G401 (cell line): ENCODE data around the gene GRHL1. TPM values are rescaled to one million over a fixed set of nuclear protein-coding genes. Genes with fewer than 3 reads are reported as not detected.
"Not testable (repeated sequence)": the region's sequence is repeated elsewhere in the genome, so short reads cannot be mapped to it uniquely, and the experiment has no call there.

ENCODE experiments used
- DNase-seq: peaks from one replicate; pipeline ENCODE4 v3.0.0-alpha.2; 2015; ENCODE audit warnings: low spot score
- in situ Hi-C: cut with HindIII; loops from 2 replicates; pipeline ENCODE4 v1.10.0; 2016; ENCODE audit warnings: low sequenced_read_pairs, mixed read lengths
- total RNA-seq: library from RNA; depleted of rRNA; stranded (reverse); fragments of >200 nt; shearing (Covaris generic); gene quantifications from 2 replicates; pipeline ENCODE4 v1.2.3, GENCODE V29; 2014

The GRHL1 gene
- total RNA-seq, 1 experiment from 2014 or later = 0.14 TPM

DNA sequence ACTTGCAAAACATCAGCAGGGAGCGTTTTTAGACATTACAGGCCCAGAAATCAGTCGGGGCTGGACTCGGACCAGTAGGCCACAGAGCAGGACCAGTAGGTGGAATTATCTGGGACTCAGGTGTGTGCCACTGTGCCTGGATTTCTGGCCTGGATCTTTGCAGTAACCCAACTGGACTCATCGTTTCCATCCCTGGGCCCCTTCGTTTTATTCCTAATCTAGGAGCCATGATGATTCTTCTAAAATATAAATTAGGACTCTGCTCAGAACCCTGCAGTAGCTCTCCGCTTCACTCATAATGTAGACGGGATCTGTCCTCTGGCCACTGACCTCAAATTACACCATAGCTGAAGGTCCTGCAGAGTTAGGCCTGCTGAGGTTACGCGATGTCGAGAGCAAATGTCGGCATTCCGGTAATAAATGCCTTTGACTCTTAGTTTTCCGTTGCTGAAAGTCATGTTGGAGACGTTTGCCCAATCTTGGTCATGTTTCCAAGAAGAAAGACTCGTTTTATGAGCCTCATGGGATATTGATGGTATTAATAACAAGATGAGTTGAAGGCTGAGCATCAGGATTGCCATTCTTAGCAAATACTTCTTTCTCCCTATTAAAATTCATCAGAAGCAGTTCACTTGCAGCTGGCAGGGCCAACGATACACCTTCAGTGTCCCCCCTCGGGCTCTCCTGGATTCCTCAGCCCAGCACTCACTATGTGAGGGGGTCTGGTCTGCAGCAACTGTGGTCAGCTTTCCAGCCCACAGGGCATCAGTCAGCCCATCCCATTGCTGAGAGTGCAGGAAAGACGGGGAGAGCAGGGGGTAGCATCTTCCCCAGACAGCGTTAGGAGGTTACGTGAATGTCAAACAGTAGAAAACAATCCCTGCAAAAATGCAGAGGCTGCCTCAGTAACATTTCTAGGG lies 52.0 kb downstream of the GRHL1 start:
- in situ Hi-C loops = no loop called here
- no peak for DNase-seq

DNA sequence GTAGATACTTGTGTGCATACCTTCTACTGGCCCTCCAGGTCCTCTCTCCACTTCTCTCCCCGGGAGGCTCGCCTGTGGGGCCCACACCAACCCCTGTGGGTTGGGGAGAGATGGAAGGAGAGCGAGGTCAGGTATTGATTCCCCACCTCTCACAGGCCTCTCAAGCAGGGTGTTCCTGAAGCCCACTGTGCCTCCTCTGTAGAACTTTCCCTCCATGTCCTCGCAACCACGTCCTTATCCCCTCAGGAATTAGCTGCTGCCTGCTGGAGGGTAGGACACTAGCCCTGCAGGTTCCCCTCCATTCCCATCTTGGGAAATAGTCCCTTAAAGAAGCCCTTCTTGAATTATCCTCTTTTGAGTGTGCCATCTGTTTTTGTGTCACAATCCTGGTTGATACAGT lies 52.9 kb downstream of the GRHL1 start:
- in situ Hi-C loops = no loop called here

DNA sequence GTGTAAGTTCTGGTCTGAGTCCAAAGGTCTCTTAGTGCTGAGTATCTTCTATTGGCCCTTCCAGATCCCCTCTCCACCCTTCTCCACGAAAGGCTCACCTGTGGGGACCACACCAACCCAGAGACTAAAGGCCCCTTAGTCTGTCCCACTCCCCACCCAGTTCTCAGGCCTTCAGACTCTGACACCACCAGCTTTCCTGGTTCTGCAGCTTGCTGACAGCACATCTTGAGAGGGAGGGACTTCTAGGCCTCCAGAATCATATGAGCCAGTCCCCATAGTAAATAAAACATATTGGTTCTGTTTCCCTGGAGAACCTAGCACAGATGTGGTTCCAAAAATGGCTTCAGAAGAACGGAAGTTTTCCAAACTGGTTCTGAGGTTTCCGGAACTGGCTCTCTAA lies 53.3 kb downstream of the GRHL1 start:
- in situ Hi-C loops = no loop called here
- no peak for DNase-seq

More for the DNA sequence above, 52.9 kb downstream of the GRHL1 start:
- DNase-seq = no peak

DNA sequence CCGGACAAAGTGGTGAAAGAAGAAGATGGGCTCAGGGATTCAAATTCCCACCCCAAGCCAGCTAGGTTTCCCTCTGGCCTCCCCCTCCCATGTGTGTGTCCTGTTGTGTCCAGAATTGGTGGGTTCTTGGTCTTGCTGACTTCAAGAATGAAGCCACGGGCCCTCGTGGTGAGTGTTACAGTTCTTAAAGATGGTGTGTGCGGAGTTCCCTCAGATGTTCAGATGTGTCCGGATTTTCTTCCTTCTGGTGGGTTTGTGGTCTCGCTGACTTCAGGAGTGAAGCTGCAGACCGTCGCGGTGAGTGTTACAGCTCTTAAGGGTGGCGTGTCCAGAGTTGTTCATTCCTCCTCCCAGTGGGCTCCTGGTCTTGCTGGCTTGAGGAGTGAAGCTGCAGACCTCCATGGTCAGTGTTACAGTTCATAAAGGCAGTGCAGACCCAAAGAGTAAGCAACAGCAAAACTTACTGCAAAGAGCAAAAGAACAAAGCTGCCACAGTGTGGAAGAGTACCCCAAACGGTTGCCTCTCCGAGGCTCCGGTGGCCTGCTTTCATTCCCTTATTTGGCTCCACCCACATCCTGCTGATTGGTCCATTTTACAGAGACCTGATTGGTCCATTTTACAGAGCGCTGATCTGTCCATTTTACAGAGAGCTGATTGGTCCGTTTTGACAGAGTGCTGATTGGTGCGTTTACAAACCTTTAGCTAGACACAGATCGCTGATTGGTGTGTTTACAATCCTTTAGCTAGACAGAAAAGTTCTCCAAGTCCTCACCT lies 54.2 kb downstream of the GRHL1 start:
- no peak for DNase-seq
- in situ Hi-C loops = no loop called here

DNA sequence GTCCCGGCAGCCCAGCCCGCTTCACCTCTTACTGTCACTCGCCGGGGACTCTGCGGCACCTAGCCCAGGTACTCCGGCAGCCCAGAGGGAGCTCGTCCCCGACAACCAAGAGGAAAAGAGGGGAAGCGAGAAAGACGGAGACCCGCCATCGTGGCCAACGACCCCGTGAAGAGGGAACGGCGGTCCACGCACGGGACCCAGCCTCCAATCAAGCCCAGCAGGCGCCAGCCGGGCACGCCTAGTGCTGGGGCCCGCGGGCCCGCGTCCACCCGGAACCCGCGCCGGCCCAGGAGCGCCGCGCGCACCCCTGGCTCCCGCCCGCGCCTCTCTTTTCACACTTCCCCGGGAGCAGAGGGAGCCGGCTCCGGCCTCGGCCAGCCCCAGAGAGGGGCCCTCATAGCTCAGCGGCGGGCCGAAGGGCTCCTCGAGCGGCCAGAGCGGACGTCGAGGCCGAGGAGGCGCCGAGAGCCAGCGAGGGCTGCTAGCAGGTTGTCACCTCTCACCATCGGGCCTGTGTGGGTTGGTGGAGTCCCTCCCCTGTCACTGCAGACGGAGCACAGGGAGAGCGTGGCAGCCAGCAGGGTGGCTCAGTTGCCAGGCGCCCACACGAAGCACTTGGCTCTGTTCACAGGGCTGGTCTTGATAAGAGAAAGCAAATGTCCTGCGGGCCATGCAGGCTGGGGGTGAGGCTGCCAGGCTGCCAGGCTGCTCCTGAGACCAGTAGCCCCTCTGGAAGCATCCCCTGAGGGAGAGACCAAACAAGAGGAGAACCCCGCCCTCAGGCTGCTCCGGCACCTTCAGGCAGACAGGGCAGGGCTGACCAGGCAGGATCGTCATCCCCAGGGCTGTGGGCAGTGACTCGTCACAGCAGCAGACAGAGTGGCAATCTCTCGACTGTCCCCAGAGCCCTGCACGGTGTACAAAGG lies 55.0 kb downstream of the GRHL1 start:
- in situ Hi-C loops = no loop called here
- DNase-seq = peak; percentile 65

DNA sequence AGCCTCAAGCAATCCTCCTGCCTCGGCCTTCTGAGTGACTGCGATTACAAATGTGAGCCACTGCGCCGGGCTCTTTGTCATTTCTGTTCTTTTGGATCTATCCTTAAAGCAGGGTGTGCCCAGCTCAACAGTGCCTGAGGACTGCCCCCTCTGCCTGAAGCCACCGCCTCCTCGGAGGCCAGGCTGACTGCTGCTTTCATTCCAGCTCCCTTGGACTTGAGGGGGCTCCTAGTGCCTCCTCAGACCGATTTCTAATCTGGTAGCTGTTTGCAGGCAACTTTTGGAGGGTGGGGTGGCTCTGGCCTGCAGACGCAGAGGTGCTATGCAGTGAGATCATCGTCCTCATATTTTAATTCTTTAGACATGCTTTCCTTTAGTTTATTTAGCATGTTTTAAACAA lies 55.9 kb downstream of the GRHL1 start:
- DNase-seq = no peak
- in situ Hi-C loops = no loop called here

DNA sequence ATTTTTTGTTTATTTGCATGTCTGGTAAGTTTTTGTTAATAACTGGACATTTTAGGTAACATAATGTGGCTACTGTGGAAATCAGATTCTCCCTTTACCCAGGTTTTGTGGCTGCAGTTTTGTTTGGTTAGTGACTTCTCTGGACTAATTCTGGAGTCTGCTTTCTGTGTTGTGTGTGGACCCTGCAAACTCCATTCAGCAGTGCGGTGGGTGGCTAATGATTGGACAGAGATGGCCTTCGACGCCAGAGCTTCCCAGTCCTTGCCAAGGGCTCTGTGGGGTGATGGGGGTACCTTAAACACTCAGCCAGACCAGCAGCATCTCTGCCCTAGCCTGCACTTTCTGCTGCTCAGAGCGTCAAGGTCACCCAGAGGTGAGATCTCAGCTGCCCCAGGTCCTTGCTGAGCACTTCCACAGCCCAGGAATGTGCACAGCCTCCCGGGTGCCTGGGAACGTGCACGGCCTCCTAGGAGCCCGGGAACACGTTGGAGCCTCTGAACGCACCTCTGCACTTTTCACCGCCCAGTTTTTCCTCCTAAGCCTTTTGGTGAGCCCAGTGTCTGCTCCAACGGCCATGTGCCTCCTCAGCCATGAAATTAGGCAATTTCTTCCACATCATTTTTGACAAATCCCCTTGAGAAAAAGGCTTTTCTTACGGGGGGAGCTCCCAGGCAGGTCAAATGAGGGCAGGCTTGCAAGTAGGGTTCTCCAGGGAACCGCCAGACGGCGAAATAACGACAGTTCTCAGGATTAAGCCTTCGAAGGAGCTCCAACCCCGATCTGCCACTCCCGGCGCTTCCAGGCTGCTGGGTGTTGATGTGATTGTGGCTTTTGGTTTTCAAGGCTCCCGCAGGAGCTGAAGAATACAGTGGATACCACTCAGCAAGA lies 56.7 kb downstream of the GRHL1 start:
- no peak for DNase-seq
- in situ Hi-C loops = no loop called here

DNA sequence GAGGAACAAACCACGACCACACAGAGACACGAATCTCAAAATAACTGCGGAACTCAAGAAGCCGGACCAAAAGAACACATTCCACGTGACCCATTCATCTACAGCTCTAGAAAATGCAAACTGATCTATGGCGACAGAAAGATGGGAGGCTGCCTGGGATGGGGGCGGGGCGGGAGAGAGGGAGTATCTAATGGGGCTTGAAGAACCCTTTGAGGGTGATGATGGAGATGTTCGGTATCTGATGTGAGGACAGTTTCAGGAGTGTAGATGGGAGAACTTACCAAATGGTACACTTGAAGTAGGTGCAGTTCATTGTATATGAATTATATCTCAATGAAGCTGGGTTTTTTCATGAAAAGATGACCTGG lies 57.3 kb downstream of the GRHL1 start:
- in situ Hi-C loops = no loop called here
- no peak for DNase-seq

DNA sequence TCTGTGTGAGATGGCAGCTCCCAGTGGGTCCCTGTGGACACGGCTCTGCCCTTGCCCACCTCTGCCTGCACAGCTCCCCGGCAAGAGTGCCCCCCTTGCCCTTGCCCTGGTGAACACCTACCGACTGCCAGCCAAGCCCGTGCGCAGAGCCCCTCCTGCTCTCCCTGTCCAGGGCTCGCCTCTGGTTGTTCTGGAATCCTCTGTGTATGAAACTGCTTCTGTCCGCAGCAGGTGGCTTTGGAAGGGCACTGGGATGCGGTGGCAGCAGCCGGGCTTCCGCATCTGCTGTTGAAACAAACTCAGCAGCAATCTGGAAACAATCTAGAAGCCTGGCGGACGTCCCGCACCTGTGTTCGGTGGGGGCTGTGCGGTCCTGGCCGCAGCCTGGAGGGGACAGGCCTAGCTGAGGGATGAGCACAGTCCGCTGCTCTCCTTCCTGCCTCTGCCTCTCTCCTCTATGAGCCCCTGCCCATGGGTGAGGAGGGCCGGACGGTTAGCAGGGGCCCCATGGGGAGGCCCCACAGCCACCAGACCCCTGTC lies 57.8 kb downstream of the GRHL1 start:
- no peak for DNase-seq
- in situ Hi-C loops = no loop called here

DNA sequence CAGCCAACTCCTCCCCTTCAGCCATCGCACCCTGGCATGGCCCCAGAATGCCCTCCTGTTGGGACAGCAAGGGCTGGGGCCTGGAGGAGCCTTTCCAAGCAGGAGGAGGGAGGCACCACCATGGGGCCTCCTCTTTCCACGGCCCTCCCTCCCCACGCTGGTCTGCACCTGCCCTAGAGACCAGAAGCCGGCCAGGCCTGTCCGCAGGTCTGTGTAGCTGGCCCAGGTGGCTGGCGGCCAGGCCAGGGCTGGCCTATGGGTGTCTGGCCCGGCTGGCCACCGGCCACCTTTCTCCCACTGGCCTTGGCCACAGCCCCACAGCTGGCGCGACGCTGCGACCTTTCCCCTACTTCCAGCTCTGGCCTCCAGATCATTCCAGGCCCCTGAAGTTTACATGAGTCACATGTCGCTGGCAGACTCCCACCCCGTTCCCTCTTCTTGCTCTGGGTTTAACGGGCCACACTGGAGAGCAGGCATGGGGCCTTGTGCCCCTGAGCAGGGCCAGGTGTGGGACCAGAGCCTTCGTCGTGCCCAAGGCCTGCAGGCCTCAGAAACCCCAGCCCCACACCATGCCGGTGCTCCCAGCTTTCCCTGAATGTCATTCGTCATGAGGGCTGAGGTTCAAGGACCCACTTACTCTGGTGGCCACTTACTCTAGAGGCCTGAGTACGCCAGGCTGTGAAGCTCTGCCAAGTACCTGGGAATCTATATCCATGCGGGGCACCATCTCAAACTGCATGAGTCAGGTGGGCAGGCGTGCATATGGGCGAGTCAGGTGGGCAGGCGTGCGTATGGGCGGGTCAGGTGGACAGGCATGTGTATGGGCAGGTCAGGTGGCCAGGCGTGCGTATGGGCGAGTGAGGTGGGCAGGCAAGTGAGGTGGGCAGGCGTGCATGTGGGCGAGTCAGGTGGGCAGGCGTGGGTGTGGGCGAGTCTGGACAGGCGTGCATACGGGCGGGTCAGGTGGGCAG lies 58.6 kb downstream of the GRHL1 start:
- DNase-seq = no peak
- in situ Hi-C loops = no loop called here

DNA sequence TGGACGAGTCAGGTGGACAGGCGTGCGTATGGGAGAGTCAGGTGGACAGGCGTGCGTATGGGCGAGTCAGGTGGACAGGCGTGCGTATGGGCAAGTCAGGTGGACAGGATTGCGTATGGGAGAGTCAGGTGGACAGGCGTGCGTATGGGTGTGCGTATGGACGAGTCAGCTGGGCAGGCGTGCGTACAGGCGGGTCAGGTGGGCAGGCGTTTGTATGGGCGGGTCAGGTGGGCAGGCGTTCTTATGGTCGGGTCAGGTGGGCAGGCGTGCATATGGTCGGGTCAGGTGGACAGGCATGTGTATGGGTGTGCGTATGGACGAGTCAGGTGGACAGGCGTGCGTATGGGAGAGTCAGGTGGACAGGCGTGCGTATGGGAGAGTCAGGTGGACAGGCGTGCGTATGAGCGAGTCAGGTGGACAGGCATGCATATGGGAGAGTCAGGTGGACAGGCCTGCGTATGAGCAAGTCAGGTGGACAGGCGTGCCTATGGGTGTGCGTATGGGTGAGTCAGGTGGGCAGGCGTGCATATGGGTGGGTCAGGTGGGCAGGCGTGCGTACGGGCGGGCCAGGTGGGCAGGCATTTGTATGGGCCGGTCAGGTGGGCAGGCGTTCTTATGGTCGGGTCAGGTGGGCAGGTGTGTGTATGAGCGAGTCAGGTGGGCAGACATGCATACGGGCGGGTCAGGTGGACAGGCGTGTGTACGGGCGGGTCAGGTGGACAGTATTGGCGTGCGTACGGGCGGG lies 59.5 kb downstream of the GRHL1 start:
- DNase-seq, in situ Hi-C loops: not testable (repeated sequence)

DNA sequence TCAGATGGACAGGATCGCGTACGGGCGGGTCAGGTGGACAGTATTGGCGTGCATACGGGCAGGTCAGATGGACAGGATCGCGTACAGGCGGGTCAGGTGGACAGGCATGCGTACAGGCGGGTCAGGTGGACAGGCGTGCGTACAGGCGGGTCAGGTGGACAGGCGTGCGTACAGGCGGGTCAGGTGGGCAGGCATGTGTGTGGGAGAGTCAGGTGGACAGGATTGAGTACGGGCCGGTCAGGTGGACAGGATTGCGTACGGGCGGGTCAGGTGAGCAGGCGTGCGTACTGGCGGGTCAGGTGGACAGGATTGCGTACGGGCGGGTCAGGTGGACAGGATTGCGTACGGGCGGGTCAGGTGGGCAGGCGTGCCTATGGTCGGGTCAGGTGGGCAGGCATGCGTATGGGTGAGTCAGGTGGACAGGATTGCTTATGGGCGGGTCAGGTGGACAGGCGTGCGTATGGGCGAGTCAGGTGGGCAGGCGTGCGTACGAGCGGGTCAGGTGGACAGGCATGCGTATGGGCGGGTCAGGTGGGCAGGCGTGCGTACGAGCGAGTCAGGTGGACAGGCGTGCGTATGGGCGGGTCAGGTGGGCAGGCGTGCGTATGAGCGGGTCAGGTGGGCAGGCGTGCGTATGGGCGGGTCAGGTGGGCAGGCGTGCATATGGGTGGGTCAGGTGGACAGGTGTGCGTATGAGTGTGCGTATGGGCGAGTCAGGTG lies 60.3 kb downstream of the GRHL1 start:
- DNase-seq, in situ Hi-C loops: not testable (repeated sequence)

DNA sequence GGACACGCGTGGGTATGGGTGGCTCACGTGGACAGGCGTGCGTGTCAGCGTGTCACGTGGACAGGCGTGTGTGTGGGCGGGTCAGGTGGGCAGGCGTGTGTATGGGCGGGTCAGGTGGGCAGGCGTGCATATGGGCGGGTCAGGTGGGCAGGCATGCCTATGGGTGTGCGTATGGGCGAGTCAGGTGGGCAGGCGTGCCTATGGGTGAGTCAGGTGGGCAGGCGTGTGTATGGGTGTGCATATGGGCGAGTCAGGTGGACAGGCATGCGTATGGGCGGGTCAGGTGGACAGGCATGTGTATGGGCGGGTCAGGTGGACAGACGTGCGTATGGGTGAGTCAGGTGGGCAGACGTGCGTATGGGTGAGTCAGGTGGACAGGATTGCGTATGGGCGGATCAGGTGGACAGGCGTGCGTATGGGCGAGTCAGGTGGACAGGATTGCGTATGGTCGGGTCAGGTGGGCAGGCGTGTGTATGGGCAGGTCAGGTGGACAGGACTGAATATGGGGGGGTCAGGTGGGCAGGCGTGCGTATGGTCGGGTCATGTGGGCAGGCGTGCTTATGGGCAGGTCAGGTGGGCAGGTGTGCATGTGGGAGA lies 61.0 kb downstream of the GRHL1 start:
- DNase-seq, in situ Hi-C loops: not testable (repeated sequence)

DNA sequence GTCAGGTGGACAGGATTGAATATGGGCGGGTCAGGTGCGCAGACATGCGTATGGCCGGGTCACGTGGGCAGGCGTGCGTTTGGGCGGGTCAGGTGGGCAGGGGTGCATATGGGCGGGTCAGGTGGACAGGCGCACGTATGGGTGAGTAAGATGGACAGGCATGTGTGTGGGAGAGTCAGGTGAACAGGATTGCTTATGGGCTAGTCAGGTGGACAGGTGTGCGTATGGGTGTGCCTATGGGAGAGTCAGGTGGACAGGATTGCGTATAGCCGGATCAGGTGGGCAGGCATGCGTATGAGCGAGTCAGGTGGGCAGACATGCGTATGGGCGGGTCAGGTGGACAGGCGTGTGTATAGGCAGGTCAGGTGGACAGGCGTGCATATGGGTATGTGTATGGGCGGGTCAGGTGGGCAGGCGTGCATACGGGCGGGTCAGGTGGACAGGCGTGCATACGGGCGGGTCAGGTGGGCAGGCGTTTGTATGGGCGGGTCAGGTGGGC lies 61.5 kb downstream of the GRHL1 start:
- DNase-seq = no peak
- in situ Hi-C loops = no loop called here

DNA sequence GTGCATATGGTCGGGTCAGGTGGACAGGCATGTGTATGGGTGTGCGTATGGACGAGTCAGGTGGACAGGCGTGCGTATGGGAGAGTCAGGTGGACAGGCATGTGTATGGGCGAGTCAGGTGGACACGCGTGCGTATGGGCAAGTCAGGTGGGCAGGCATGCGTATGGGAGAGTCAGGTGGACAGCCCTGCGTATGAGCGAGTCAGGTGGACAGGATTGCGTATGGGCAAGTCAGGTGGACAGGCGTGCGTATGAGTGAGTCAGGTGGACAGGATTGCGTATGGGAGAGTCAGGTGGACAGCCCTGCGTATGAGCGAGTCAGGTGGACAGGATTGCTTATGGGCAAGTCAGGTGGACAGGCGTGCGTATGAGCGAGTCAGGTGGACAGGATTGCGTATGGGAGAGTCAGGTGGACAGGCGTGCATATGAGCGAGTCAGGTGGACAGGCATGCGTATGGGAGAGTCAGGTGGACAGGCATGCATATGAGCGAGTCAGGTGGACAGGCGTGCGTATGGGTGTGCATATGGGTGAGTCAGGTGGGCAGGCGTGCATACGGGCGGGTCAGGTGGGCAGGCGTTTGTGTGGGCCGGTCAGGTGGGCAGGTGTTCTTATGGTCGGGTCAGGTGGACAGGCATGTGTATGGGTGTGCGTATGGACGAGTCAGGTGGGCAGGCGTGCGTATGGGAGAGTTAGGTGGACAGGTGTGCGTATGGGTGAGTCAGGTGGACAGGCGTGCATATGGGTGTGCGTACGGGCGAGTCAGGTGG lies 62.3 kb downstream of the GRHL1 start:
- in situ Hi-C loops, DNase-seq: not testable (repeated sequence)
